HEK293 (cell line): ENCODE measurements around the gene BBLN.

Source experiments
- CTCF ChIA-PET: fragments of 350-600 bp; formaldehyde crosslinking; extraction: SDS; loops from one replicate; lab custom pipeline; 2021; ENCODE audit warnings: antibody characterized with exemption; lab: Yijun Ruan, JAX
- POLR2A ChIA-PET: fragments of 300-600 bp; formaldehyde crosslinking; extraction: SDS; loops from one replicate; lab custom pipeline; 2020; ENCODE audit warnings: antibody characterized with exemption, inconsistent platforms; lab: Yijun Ruan, JAX
- H3K27ac ChIP-seq: fragments of 200-500 bp; sonication (Bioruptor generic); 2 replicates; pipeline ENCODE4 v1.5.1; 2014; ENCODE audit warnings: low read depth, low read length, control low read depth, inconsistent platforms; ENCODE audit errors: extremely low read depth
- H3K36me3 ChIP-seq, 2 experiments: fragments of 200-500 bp in 1 of 2; sonication (Bioruptor generic) in 1 of 2; 1 replicate in 1 of 2; 2 replicates in 1 of 2; pipeline ENCODE4 v1.5.1; 2014 to 2017; ENCODE audit warnings: inconsistent platforms in 2 of 2, low read length in 2 of 2; ENCODE audit not compliant: control insufficient read depth in 2 of 2, insufficient read depth in 1 of 2
- H3K4me1 ChIP-seq: fragments of 200-500 bp; sonication (Bioruptor generic); 2 replicates; pipeline ENCODE4 v1.5.1; 2014; ENCODE audit warnings: mild to moderate bottlenecking, low read length, inconsistent platforms; ENCODE audit not compliant: control insufficient read depth, insufficient read depth
- H3K4me3 ChIP-seq: 2 replicates; pipeline ENCODE4 v1.5.1; 2011; ENCODE audit warnings: low read depth, mild to moderate bottlenecking, control low read depth, low read length, moderate library complexity
- H3K9me3 ChIP-seq: fragments of 200-500 bp; sonication (Bioruptor generic); 2 replicates; pipeline ENCODE4 v1.5.1; 2014; ENCODE audit warnings: low read depth, low read length, inconsistent platforms; ENCODE audit not compliant: control insufficient read depth, insufficient read depth
- GLI4 ChIP-seq: fragments of 450-650 bp; formaldehyde crosslinking; IDR thresholded peaks from 2 replicates; pipeline ENCODE4 v1.5.1; 2016; ENCODE audit warnings: missing biosample characterization, missing genetic modification characterization
- GLIS2 ChIP-seq: fragments of 450-650 bp; formaldehyde crosslinking; IDR thresholded peaks from 2 replicates; pipeline ENCODE4 v1.5.1; 2016; ENCODE audit warnings: missing biosample characterization, missing genetic modification characterization
- PRDM4 ChIP-seq: fragments of 450-650 bp; formaldehyde crosslinking; IDR thresholded peaks from 2 replicates; pipeline ENCODE4 v1.5.1; 2017; ENCODE audit warnings: missing biosample characterization, missing genetic modification characterization
- TCF7L2 ChIP-seq: IDR thresholded peaks from 2 replicates; pipeline ENCODE4 v1.6.1; 2011; ENCODE audit warnings: low read depth, mild to moderate bottlenecking, inconsistent platforms, low read length, moderate library complexity, borderline replicate concordance
- ZFHX2 ChIP-seq: fragments of 450-650 bp; formaldehyde crosslinking; conservative IDR thresholded peaks from 2 replicates; pipeline ENCODE4 v1.5.1; 2016; ENCODE audit warnings: missing biosample characterization, missing genetic modification characterization
- ZNF112 ChIP-seq: fragments of 450-650 bp; formaldehyde crosslinking; IDR thresholded peaks from 2 replicates; pipeline ENCODE4 v1.5.0; 2017; ENCODE audit warnings: missing biosample characterization, missing genetic modification characterization
- ZNF221 ChIP-seq: fragments of 450-650 bp; formaldehyde crosslinking; IDR thresholded peaks from 2 replicates; pipeline ENCODE4 v1.5.1; 2017; ENCODE audit warnings: missing biosample characterization, missing genetic modification characterization, borderline replicate concordance
- ZNF223 ChIP-seq: fragments of 450-650 bp; formaldehyde crosslinking; IDR thresholded peaks from 2 replicates; pipeline ENCODE4 v1.5.1; 2016; ENCODE audit warnings: missing biosample characterization, missing genetic modification characterization
- ZNF266 ChIP-seq: fragments of 450-650 bp; formaldehyde crosslinking; IDR thresholded peaks from 2 replicates; pipeline ENCODE4 v1.5.1; 2016; ENCODE audit warnings: missing biosample characterization, missing genetic modification characterization, low read depth
- ZNF561 ChIP-seq: fragments of 450-650 bp; IDR thresholded peaks from 2 replicates; pipeline ENCODE4 v1.5.1; 2018; ENCODE audit warnings: missing biosample characterization, missing genetic modification characterization, borderline replicate concordance
- ZNF624 ChIP-seq: fragments of 450-650 bp; formaldehyde crosslinking; IDR thresholded peaks from 2 replicates; pipeline ENCODE4 v1.5.1; 2017; ENCODE audit warnings: missing biosample characterization, missing genetic modification characterization
- ZNF645 ChIP-seq: fragments of 450-650 bp; formaldehyde crosslinking; IDR thresholded peaks from 2 replicates; pipeline ENCODE4; 2016; ENCODE audit warnings: missing biosample characterization, missing genetic modification characterization
- ZNF670 ChIP-seq: fragments of 450-650 bp; formaldehyde crosslinking; IDR thresholded peaks from 2 replicates; pipeline ENCODE4 v1.5.1; 2016; ENCODE audit warnings: missing biosample characterization, missing genetic modification characterization, low read depth
- ZNF768 ChIP-seq: fragments of 450-650 bp; formaldehyde crosslinking; IDR thresholded peaks from 2 replicates; pipeline ENCODE4 v1.5.1; 2018; ENCODE audit warnings: missing biosample characterization, mild to moderate bottlenecking, missing genetic modification characterization
- TF ChIP-seq, protein P1 (sequence below): fragments of 450-650 bp; formaldehyde crosslinking; IDR thresholded peaks from 2 replicates; pipeline ENCODE4 v1.5.1; 2017; ENCODE audit warnings: missing biosample characterization, missing genetic modification characterization
- TF ChIP-seq, protein P2 (sequence below): fragments of 450-650 bp; formaldehyde crosslinking; IDR thresholded peaks from 2 replicates; pipeline ENCODE4 v1.5.1; 2017; ENCODE audit warnings: missing biosample characterization, missing genetic modification characterization
- TF ChIP-seq, protein P3 (sequence below): fragments of 450-650 bp; formaldehyde crosslinking; IDR thresholded peaks from 2 replicates; pipeline ENCODE4 v1.5.1; 2017; ENCODE audit warnings: missing biosample characterization, missing genetic modification characterization

BBLN gene

DNA sequence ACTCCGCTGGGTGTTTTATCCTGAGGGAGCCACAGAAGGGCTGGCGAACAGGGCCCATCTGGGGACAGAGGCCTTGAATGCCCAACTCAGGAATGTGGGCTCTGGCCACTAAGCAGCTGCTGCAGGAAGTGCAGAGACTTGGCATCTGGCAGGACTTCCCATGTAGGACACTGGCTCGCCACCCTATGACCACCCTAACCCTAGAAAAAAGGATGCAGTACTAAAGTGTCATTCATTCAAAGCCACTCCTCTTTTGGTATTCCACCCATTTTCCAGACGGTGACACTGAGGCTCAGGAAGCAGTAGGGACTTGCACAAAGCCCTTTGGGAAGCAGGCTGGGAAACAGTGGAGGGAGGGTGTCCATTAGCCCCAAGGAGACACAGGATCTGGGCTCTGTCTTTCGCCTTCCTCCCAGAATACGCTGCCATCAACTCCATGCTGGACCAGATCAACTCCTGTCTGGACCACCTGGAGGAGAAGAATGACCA lies 3.0 kb downstream of the BBLN start:
- CTCF ChIA-PET, result interaction anchor here (0.5 to 0.6 kb wide), 2 partner anchors 23 to 1581 kb away, joined by 3 read pairs; no protein-coding TSS in a partner anchor
- no peak overlapping the region for H3K27ac ChIP-seq
- no peaks in the 10 kb centered on the region for H3K9me3 ChIP-seq
- peaks cover 0 to 56% of the 10 kb centered on the region in 2 experiments; a peak in 2 of 3 replicates for H3K36me3 ChIP-seq
- TF ChIP-seq, protein P1, sequence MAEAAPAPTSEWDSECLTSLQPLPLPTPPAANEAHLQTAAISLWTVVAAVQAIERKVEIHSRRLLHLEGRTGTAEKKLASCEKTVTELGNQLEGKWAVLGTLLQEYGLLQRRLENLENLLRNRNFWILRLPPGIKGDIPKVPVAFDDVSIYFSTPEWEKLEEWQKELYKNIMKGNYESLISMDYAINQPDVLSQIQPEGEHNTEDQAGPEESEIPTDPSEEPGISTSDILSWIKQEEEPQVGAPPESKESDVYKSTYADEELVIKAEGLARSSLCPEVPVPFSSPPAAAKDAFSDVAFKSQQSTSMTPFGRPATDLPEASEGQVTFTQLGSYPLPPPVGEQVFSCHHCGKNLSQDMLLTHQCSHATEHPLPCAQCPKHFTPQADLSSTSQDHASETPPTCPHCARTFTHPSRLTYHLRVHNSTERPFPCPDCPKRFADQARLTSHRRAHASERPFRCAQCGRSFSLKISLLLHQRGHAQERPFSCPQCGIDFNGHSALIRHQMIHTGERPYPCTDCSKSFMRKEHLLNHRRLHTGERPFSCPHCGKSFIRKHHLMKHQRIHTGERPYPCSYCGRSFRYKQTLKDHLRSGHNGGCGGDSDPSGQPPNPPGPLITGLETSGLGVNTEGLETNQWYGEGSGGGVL, result no peak
- no peak for TF ChIP-seq ZNF670 (tag by site-specific recombination)
- 0 out of 2 replicates have a peak, but pooled peaks have one; percentile 69 for TF ChIP-seq GLI4 (tag by site-specific recombination)
- no peak for TF ChIP-seq ZNF221 (tag by site-specific recombination)
- no peak for TF ChIP-seq ZNF561 (tag by site-specific recombination)
- H3K4me3 ChIP-seq, result no peak overlapping the region
- no peaks in the 10 kb centered on the region for H3K4me1 ChIP-seq
- POLR2A ChIA-PET, result no interaction called here

DNA sequence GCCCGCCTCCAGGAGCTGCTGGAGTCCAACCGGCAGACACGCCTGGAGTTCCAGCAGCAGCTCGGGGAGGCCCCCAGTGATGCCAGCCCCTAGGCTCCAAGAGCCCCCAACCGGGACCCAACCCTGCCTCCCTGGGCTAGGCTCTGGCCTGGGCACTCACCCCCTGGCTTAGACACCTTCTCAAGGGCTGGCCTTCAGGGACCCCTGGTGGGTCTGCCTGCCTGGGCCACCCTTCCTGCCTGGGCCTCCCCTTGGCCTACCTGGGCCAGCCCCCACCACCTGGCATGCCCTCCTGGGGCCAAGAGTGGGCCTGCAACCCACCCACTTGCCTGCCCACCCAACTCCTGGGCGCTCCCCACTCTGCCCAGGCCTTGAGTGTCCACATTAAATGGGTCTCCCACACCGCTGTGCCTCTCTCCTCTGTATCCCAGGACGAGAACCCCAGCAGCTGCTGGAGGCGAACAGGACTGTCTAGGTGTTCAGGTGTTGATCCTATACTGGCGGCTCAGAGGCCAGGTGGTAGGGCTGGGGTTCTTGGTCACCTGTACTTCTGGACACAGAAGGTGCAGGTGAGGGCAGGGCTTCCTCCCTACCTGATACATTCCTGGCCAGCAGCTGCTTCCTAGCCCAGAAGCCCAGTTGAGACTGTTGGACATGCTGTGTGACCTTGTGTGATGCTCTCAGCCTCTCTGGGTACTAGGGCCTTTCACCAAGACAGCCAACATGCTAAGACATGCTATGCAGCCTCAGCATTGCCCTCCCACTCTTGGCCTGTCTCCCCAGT lies 3.6 kb downstream of the BBLN start:
- Histone ChIP-seq H3K36me3 (peaks cover 0 to 61% of the 10 kb centered on the region in 2 experiments; a peak in 2 of 3 replicates), H3K4me1 (no peaks in the 10 kb centered on the region), H3K27ac (no peak overlapping the region), H3K4me3 (no peak overlapping the region), H3K9me3 (no peaks in the 10 kb centered on the region)
- ChIA-PET CTCF (interaction anchor here (0.5 to 0.7 kb wide), 3 partner anchors 22 to 1580 kb away, joined by 3 read pairs; no protein-coding TSS in a partner anchor), POLR2A (no interaction called here)
- TF ChIP-seq, protein P2, sequence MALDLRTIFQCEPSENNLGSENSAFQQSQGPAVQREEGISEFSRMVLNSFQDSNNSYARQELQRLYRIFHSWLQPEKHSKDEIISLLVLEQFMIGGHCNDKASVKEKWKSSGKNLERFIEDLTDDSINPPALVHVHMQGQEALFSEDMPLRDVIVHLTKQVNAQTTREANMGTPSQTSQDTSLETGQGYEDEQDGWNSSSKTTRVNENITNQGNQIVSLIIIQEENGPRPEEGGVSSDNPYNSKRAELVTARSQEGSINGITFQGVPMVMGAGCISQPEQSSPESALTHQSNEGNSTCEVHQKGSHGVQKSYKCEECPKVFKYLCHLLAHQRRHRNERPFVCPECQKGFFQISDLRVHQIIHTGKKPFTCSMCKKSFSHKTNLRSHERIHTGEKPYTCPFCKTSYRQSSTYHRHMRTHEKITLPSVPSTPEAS (tag by site-specific recombination), result no peak
- TF ChIP-seq ZNF266 (tag by site-specific recombination) (no peak), ZFHX2 (tag by site-specific recombination) (0 out of 2 replicates have a peak, but pooled peaks have one; percentile 9), ZNF223 (tag by site-specific recombination) (peak; percentile 35; the same call in 1 of the 2 replicates), TCF7L2 (no peak), ZNF768 (tag by site-specific recombination) (0 out of 2 replicates have a peak, but pooled peaks have one; percentile 38), GLIS2 (tag by site-specific recombination) (peak; percentile 49)

DNA sequence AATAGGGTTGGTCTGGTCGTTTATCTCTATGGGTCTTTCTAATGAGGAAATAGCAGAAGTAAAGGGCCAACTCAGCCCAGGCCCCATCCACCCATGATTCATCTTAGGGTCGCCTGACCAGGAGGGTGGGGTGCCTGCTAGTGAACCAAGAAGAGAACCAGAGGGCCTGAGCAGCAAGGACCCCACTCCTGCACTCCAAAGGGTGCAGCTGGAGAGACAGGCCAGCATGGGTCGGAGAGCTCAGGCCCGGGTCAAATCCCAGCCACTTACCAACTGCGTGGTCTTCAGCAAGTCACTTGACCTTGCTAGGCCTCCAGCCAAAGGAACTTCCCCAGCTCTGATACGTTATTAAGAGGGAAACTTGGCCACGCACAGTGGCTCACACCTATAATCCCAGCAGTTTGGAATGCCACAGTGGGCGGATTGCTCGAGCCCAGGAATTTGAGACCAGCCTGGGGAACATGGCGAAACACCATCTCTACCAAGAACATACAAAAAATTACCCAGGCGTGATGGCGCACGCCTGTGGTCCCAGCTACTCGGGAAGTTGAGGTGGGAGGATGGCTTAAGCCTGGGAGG lies 4.3 kb downstream of the BBLN start:
- Histone ChIP-seq H3K4me1 (no peaks in the 10 kb centered on the region), H3K36me3 (peaks cover 0 to 68% of the 10 kb centered on the region in 2 experiments; a peak in 2 of 3 replicates)
- POLR2A ChIA-PET, result no interaction called here
- TF ChIP-seq ZNF112 (tag by site-specific recombination) (no peak), PRDM4 (tag by site-specific recombination) (no peak), ZNF645 (tag by site-specific recombination) (no peak), ZNF624 (no peak)
- TF ChIP-seq, protein P3, sequence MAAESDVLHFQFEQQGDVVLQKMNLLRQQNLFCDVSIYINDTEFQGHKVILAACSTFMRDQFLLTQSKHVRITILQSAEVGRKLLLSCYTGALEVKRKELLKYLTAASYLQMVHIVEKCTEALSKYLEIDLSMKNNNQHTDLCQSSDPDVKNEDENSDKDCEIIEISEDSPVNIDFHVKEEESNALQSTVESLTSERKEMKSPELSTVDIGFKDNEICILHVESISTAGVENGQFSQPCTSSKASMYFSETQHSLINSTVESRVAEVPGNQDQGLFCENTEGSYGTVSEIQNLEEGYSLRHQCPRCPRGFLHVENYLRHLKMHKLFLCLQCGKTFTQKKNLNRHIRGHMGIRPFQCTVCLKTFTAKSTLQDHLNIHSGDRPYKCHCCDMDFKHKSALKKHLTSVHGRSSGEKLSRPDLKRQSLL (tag by site-specific recombination), result no peak

More for the DNA sequence above, 4.3 kb downstream of the BBLN start:
- CTCF ChIA-PET, result interaction anchor here (0.7 kb wide), 1 partner anchor 28 kb away, joined by 3 read pairs; no protein-coding TSS in a partner anchor
- no peaks in the 10 kb centered on the region for H3K9me3 ChIP-seq
- no peak overlapping the region for H3K27ac ChIP-seq
- no peak overlapping the region for H3K4me3 ChIP-seq
